GM12872 (cell line): ENCODE results near the gene CD151.

Experiments
- TF ChIP-seq, protein P1 (sequence below): IDR thresholded peaks from 3 replicates; pipeline ENCODE4 v1.5.1; 2011; ENCODE audit warnings: low read depth, mild to moderate bottlenecking, low read length, moderate library complexity; ENCODE audit not compliant: insufficient read depth

Gene CD151

GRCh38 chr11:808427-809286, 24.1 kb upstream of the CD151 start:
- TF ChIP-seq, protein P1, sequence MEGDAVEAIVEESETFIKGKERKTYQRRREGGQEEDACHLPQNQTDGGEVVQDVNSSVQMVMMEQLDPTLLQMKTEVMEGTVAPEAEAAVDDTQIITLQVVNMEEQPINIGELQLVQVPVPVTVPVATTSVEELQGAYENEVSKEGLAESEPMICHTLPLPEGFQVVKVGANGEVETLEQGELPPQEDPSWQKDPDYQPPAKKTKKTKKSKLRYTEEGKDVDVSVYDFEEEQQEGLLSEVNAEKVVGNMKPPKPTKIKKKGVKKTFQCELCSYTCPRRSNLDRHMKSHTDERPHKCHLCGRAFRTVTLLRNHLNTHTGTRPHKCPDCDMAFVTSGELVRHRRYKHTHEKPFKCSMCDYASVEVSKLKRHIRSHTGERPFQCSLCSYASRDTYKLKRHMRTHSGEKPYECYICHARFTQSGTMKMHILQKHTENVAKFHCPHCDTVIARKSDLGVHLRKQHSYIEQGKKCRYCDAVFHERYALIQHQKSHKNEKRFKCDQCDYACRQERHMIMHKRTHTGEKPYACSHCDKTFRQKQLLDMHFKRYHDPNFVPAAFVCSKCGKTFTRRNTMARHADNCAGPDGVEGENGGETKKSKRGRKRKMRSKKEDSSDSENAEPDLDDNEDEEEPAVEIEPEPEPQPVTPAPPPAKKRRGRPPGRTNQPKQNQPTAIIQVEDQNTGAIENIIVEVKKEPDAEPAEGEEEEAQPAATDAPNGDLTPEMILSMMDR = peak; percentile 31; the same call in 2 of the 3 replicates

GRCh38 chr11:809287-810039, 23.3 kb upstream of the CD151 start, which contains the start of gene RPLP2:
Gene RPLP2, plus strand, starts transcription at chr11:809967. Its CDS starts 268 bp downstream, at chr11:810235.
- TF ChIP-seq, protein P1 = no peak

GRCh38 chr11:810040-810567, 22.6 kb upstream of the CD151 start:
- TF ChIP-seq, protein P1 = no peak

DNA sequence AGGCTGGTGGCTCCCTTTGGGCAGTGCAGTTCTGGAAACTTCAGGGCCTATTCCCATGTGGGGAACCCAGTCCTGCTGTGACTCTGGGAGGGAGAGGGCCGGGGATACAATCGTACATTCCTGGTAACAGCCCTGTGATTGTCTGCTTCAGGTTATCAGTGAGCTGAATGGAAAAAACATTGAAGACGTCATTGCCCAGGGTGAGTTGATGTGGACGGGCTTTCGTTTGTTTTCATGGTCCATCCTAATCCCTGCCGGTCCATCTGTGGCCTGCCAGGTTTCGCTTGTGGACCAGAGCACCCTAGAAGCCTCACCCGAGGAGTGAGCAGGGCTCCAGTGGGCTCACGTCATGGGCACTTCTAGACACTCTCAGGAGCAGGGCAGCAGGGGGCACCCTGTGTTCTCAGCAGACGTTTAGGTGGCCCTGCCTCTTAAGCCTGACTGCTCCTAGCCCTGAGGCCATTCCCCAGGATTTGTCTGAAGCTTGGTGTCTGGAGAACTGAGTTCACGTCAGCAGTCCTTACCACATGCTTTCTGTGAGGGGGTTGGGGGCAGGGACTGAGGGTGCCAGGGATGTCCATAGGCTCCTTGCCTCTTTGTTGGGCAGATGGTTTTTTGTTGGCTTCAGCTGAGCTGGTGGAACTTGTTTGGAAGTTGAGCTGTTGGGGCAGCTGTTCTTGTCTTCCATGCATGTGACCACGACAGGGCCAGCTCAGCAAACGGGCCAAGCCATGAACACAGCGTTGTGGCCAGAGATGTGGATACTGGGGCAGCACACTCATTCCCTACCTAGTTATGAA, 21.1 kb upstream of the CD151 start:
- TF ChIP-seq, protein P1 = 0 out of 3 replicates have a peak, but pooled peaks have one; percentile 14

DNA sequence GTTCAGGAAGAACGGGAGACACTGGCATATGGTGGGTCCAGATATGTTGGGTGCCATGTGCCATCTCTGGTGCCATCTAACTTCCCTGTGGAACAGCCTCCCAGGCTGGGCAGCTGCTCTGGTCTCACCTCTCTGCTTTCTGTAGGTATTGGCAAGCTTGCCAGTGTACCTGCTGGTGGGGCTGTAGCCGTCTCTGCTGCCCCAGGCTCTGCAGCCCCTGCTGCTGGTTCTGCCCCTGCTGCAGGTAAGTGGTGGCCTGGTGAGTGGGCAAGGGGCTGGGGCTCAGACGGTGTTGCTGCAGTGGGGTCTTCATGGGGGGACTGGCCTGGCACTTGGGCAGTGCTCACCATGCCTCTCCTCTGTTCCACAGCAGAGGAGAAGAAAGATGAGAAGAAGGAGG, 20.4 kb upstream of the CD151 start:
- TF ChIP-seq, protein P1 = no peak

DNA sequence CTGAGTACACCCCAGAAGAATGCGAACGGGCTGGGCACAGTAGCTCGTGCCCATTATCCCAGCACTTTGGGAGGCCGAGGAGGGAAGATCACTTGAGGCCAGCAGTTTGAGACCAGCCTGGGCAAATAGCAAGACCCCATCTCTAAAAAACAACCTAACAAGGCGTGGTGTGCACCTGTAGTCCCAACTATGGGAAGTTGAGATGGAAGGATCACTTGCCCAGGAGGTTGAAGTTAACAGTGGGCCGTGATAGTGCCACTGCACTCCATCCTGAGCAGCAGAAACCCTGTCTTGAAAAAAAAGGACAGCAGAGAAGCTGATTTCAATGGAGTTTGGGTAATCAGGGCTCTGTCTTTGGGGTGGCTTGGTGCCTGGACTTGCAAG, 19.7 kb upstream of the CD151 start:
- TF ChIP-seq, protein P1 = no peak
